ENCODE measurements around the gene TNFRSF6B.

The TNFRSF6B gene

DNA sequence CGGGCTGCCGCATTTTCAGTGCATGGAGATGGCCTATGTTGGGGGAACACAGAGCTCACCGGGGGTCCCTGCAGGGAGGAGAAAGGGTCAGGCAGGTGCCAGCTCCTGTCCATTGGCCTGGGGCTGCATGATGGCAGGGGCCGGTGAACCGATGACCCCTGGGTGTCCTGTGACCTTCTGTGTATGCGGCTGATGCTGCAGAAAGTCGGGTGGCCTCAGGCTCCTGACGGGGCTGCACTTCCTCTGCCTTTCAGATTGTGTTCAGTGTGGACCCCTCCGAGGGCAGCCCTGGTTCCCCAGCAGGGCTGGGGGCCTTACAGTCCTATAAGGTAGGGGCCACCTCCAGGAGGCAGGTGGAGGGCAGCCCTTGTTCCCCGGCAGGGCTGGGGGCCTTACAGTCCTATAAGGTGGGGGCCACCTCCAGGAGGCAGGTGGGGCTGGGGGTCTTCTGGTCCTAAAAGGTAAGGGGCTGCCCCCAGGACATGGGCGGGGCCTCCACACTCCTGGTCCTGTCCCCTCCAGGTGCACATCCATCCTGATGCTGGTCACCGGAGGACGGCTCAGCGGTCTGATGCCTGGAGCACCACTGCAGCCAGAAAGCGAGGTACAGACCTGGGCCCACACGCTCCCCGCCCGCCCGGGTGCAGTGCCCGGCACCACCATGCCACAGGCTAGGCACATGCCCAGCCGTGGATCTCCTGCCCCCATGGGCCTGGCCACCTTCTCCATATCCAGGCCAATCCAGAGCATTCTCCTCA is 11.0 kb upstream of the TNFRSF6B start:
- Histone ChIP-seq H3K36me3 (ENCODE audit: insufficient read depth, low read length) (peaks cover 25% of the 10 kb centered on the region), H3K27me3 (ENCODE audit: insufficient read depth, low read length, poor library complexity) (no peaks in the 10 kb centered on the region), H2AFZ (ENCODE audit: low read depth, low read length) (no peak overlapping the region), H3K79me2 (ENCODE audit: insufficient read depth, low read length) (no peaks in the 10 kb centered on the region), H3K9me3 (ENCODE audit: insufficient read depth, low read length, severe bottlenecking) (no peaks in the 10 kb centered on the region), H3K4me1 (ENCODE audit: insufficient read depth, low read length) (no peaks in the 10 kb centered on the region), H3K27ac (ENCODE audit: low read length) (no peak overlapping the region), H3K9ac (ENCODE audit: low read depth, low read length) (no peak overlapping the region), H3K4me3 (ENCODE audit: low read depth in 1 of 2, low read length in 2 of 2) (no peak overlapping the region), H4K20me1 (ENCODE audit: insufficient read depth, low read length) (peaks cover 20% of the 10 kb centered on the region), H3K4me2 (ENCODE audit: insufficient read depth, low read length) (no peak overlapping the region)
- ATAC-seq (ENCODE audit: insufficient read depth, low read depth) = no peak
- DNase-seq = no peak
- TF ChIP-seq EZH2 (IDR thresholded peaks at IDR 0.05; ENCODE audit: borderline replicate concordance, low read depth, low read length, severe bottlenecking) = no peak
- TF ChIP-seq, protein P1, sequence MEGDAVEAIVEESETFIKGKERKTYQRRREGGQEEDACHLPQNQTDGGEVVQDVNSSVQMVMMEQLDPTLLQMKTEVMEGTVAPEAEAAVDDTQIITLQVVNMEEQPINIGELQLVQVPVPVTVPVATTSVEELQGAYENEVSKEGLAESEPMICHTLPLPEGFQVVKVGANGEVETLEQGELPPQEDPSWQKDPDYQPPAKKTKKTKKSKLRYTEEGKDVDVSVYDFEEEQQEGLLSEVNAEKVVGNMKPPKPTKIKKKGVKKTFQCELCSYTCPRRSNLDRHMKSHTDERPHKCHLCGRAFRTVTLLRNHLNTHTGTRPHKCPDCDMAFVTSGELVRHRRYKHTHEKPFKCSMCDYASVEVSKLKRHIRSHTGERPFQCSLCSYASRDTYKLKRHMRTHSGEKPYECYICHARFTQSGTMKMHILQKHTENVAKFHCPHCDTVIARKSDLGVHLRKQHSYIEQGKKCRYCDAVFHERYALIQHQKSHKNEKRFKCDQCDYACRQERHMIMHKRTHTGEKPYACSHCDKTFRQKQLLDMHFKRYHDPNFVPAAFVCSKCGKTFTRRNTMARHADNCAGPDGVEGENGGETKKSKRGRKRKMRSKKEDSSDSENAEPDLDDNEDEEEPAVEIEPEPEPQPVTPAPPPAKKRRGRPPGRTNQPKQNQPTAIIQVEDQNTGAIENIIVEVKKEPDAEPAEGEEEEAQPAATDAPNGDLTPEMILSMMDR (IDR thresholded peaks at IDR 0.05; ENCODE audit: borderline replicate concordance, extremely low read depth, low read length, poor library complexity, severe bottlenecking) = no peak

DNA sequence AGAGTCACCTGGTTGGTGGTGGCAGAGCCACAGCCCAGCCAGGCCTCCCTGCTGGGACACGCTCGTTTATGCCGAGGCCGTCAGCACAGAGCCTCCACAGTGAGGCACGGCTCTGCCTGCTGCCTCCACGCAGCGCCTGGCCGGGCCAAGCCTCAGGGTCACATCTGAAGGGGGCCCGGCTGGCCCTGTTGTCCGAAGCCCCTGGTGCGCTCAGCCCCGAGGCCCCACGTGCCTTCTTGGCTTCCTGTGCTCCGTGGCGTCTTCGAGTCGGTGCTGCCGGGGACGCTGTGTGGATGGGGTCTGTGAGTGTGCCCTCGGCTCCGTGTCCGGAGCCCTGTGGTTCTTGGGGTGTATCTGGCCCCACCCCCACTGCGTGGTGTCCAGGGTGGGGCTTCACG is 10.4 kb upstream of the TNFRSF6B start:
- Histone ChIP-seq H3K27me3 (ENCODE audit: insufficient read depth, low read length, poor library complexity) (no peaks in the 10 kb centered on the region), H3K4me3 (ENCODE audit: low read depth in 1 of 2, low read length in 2 of 2) (no peak overlapping the region), H3K4me1 (ENCODE audit: insufficient read depth, low read length) (no peaks in the 10 kb centered on the region), H4K20me1 (ENCODE audit: insufficient read depth, low read length) (peaks cover 14% of the 10 kb centered on the region), H3K9me3 (ENCODE audit: insufficient read depth, low read length, severe bottlenecking) (no peaks in the 10 kb centered on the region), H3K36me3 (ENCODE audit: insufficient read depth, low read length) (peaks cover 23% of the 10 kb centered on the region), H3K4me2 (ENCODE audit: insufficient read depth, low read length) (no peak overlapping the region), H2AFZ (ENCODE audit: low read depth, low read length) (no peak overlapping the region), H3K79me2 (ENCODE audit: insufficient read depth, low read length) (no peaks in the 10 kb centered on the region), H3K27ac (ENCODE audit: low read length) (no peak overlapping the region), H3K9ac (ENCODE audit: low read depth, low read length) (no peak overlapping the region)
- no peak for DNase-seq
- no peak for TF ChIP-seq EZH2 (IDR thresholded peaks at IDR 0.05; ENCODE audit: borderline replicate concordance, low read depth, low read length, severe bottlenecking)
- TF ChIP-seq, protein P1 (IDR thresholded peaks at IDR 0.05; ENCODE audit: borderline replicate concordance, extremely low read depth, low read length, poor library complexity, severe bottlenecking) = no peak
- no peak for ATAC-seq (ENCODE audit: insufficient read depth, low read depth)

DNA sequence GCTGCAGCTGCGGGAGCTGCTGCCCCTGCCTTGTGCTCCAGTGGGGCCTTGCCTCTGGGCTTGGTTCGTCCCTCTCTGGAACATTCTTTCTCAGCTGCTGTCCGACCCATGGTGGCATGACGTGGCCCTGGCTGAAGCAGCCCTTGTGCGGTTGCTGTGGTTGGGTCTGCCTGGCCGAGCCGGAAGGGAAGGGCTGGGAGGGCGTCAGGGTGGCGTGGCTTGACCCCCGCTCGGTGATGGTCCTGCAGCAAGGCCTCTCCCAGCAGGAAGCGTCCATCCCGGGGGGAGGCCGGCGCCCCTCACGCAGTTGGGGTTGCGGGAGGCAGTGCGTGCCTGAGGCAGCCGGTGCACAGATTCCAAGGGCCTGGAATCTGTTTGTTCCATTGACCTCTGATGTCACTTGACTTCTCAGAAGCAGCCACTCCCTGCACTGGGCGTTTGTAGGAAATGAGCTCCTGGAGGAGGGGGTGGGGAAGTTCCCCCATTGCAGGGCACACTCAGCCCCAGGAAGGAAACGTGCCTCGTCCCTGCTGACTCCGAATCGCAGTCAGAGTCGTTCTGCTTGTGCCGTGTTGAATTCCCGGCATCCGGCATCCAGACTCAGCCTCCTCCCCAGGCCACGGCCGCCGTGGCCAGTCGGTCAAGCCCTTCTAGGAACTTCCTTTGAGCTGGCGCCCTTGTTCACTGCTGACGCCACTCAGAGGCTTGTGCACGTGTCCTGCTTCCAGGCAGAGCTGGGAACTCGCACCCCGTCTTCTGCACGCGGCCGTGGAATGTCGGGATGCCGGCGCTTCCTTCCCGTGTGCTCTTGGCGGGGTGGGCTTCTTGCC is 9.7 kb upstream of the TNFRSF6B start:
- Histone ChIP-seq H4K20me1 (ENCODE audit: insufficient read depth, low read length) (peaks cover 10% of the 10 kb centered on the region), H3K4me3 (ENCODE audit: low read depth in 1 of 2, low read length in 2 of 2) (no peak overlapping the region), H3K79me2 (ENCODE audit: insufficient read depth, low read length) (no peaks in the 10 kb centered on the region), H3K9me3 (ENCODE audit: insufficient read depth, low read length, severe bottlenecking) (no peaks in the 10 kb centered on the region), H3K4me1 (ENCODE audit: insufficient read depth, low read length) (no peaks in the 10 kb centered on the region), H3K27me3 (ENCODE audit: insufficient read depth, low read length, poor library complexity) (no peaks in the 10 kb centered on the region), H3K27ac (ENCODE audit: low read length) (no peak overlapping the region), H3K9ac (ENCODE audit: low read depth, low read length) (no peak overlapping the region), H3K36me3 (ENCODE audit: insufficient read depth, low read length) (peaks cover 22% of the 10 kb centered on the region), H2AFZ (ENCODE audit: low read depth, low read length) (no peak overlapping the region), H3K4me2 (ENCODE audit: insufficient read depth, low read length) (no peak overlapping the region)
- no peak for ATAC-seq (ENCODE audit: insufficient read depth, low read depth)
- DNase-seq = no peak
- TF ChIP-seq, protein P1 (IDR thresholded peaks at IDR 0.05; ENCODE audit: borderline replicate concordance, extremely low read depth, low read length, poor library complexity, severe bottlenecking) = no peak
- TF ChIP-seq EZH2 (IDR thresholded peaks at IDR 0.05; ENCODE audit: borderline replicate concordance, low read depth, low read length, severe bottlenecking) = no peak
